NCI-H748 (cell line): ENCODE results near the gene BMPR1B.

Source experiments
- DNase-seq: peaks from one replicate; lab custom pipeline; 2025; ENCODE audit not compliant: unreplicated experiment; lab: John Stamatoyannopoulos, UW

Gene BMPR1B

GRCh38 chr4:95080969-95081368 is 323.2 kb downstream of the BMPR1B start:
- DNase-seq: no peak

DNA sequence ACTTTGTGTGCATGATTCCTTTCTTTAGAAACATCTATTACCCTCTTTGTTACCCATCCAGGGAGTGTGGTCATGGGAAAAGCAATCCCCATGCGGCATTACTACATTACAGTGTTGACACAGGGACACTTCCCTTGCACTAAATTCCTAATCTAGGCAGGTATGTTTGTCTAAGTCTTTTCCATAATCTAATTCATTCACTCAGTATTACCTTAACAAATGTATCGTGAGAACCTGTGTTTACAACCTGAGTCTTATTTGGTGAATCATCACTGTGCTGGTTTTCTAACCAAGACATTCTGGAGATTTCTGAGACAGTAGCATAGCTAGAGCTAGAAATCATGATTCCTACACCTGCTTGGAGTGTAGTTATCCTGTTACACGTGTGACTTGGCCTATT is 326.8 kb downstream of the BMPR1B start:
- DNase-seq: no peak

DNA sequence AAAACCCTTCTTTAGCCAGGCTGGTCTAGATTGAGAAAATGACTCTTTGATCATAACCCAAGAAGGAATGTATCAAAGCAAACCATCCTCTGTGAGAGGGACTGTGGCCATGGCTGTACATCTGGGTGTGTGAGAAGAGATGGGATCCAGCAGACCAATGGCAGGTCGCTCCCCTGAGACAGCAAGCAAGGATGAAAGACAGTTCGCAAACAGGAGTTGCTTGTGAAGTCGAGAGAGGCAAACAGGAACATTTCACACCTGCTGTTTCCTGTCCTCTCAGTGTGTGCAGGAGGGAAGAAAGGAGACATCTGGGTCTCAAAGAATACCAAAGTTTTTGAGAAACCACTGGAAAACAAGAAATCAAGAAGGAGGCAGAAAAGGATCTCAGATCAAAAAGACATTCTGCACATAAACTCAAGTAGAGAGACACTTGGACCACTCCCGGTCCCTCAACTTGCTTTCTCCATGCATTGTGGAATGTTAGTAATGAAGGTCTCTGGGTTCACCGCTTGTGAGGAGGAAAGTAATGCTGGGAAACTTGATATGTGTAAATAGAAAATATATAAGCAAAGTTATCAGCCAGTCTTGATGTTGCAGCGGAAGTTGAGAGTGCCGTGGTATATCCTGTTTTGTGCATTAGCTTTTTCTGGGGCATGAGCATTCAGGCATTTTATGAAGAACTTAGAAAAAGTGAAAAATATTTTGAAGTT is 327.5 kb downstream of the BMPR1B start:
- no peak for DNase-seq

DNA sequence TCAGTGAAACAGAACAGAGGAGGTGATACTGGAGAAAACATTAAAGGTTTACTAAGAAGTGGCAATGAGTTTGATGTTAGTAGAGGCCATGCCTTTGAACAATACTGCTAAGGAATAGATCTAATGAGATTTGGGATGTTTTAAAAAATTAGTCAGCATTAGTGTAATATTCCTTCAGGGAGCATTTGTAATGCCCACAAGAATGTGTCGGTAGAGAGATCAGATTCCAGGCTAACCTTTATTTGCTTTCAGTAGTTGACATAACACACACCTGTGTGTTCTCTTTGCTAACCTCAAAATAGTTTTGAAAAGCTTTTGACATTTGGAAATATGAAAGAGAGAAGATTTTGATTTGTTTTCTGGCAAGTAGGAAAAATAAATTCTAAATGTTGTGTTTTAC is 328.8 kb downstream of the BMPR1B start:
- no peak for DNase-seq

GRCh38 chr4:95087657-95088455 is 330.1 kb downstream of the BMPR1B start:
- no peak for DNase-seq

GRCh38 chr4:95091272-95091671 is 333.5 kb downstream of the BMPR1B start:
- DNase-seq: no peak

DNA sequence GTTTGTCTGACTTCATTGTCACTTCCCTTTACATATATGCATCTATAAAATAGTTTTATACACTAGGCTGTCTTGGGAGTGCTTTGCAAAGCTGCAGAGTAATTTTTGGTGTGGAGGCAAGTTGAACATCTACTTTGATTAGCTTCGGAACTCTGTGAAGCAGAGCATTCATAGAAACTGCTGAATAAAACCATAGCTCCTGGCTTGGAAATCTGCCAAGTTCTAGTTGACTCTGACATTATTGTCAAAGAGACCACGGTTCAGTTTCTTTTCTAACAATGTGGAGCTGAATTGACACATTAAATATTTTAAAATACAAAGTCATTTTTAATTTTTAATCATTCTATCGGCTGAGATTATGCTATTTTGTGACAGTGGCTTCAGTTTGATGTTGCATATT is 335.0 kb downstream of the BMPR1B start:
- DNase-seq: peak; percentile 85

- DNase-seq: peak; percentile 43
Measured at GRCh38 chr4:95093460-95093859, 335.7 kb downstream of the BMPR1B start.

DNA sequence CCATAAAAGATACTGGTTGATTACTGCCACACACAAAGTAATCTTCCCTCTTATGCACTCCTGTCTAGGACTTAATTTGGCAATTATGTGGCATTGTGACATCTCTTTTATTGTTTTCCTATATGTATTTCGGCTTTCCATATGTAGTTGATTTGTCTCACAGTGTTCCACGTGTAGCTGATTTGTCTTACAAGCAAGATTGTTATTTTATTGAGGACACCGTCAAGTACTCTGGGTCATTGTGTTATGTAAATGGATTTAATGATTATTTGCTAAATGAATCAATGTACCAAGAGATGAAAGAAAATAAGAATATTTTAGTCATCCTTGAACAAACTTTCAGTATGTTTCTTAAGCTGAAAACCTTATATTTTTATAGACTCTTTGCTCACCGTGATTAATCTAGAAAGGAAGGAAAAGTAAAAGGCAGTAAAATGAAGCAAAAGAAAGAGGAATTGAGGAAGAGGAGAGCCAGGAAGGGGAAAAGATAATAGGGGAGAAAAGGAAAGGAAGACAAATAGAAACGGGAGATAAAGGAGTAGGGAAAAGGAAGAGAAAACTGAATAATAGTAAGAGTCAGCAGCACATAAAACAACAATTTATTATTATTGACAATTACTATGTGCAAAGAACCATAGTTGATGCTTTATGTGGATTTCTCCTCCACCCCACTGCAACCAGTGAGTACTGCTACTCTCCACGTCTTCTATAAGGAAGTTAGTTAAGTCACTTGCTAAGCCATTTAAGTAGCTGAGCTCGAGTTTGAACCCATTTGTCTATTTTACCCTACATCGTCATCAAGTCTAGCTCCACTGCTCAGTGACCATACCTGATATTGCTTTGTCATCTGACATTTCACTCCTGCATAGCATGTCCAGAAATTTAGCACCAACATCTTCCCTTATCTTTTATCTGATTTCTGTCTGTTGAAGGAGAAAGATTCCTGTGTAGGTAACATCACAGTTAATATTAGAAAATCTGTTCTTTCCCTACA is 336.5 kb downstream of the BMPR1B start:
- peak; percentile 56 for DNase-seq

GRCh38 chr4:95095348-95095974 is 337.7 kb downstream of the BMPR1B start:
- peak; percentile 18 for DNase-seq

DNA sequence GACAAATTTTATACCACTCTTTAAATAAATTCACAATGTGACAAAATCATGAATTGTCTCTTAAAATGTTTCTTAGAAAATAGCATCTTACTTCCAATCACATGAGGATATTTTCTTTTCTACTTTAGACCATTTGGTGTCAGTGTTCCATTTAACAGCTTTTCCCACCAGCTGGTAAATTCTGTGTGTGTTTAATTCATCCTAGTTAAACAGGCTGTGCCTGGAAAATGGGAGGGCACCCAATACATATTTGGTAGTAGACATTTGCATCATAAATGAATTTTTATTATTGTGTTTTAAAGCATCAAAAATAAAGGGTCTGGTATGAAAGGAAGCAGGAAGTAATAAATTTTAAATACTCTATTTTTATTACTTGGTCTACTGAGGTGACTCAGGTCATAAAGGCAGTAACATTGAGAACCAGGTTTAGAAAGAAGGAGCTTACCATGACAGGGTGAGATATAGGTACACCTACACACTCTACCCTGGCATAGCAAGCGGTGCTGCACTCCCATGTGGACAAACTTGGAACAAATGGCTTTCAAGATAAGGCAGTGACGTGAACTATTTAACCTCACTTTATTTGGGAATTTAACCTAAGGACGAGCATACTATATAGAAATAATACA is 344.5 kb downstream of the BMPR1B start:
- DNase-seq: no peak

- DNase-seq: peak; percentile 3
Measured at GRCh38 chr4:95105112-95105511, 347.4 kb downstream of the BMPR1B start.

DNA sequence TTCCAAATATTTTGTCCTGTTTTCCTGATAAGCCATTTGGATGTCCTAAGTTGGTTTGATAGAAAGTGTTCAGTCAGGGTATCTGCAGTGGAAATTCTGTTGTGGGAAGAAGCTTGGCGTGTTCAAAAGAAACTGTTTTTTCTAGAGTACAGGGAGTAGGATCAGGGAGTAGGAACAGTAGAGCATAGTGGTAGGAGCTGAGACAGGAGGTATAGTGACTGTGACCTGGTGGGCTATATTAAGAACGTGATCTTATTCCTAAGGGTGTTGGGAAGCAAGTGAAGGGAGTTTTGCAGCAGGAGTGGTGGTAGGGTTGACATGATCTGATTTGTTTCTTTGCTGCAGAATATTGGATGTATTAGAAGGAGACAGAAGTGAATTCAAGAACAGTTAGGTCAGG is 348.2 kb downstream of the BMPR1B start:
- DNase-seq: no peak

GRCh38 chr4:95106408-95106928 is 348.7 kb downstream of the BMPR1B start:
- DNase-seq: no peak

GRCh38 chr4:95107004-95107403 is 349.2 kb downstream of the BMPR1B start:
- DNase-seq: no peak

DNA sequence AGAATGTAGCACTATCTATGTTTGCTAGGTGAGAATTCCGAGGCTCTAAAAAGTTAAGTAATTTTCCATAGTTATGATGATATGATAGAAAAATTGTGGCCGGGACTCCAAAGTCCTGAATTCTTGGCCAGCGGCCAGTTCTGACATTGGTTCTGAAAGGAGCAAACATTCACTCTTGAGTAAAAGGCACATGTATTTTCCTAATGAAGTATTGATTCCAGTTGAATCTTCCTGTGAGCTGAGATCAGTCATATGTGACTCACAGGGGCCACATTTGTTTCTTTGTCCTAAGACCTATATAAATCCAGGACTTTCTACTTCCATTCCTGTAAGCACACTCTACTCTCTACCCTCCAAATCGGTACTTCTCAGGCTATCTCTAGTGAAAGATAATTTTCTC is 349.9 kb downstream of the BMPR1B start:
- no peak for DNase-seq

- DNase-seq: no peak
Measured at GRCh38 chr4:95108883-95109421, 351.2 kb downstream of the BMPR1B start.

DNA sequence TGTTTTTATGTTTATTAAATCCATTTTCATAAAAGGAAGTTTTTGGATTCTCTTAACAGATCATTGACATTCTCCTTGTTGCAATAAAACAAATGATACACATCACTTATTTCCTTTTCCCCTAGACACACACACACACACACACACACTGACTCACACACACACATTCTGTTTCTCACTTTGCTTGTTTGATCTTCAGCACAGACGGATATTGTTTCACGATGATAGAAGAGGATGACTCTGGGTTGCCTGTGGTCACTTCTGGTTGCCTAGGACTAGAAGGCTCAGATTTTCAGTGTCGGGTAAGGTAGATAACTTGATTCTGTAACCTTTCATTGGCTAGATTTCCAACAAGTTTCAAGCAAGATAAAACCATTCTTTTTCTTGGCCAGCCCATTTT is 356.8 kb downstream of the BMPR1B start:
- DNase-seq: no peak

- DNase-seq: peak; percentile 25
Measured at GRCh38 chr4:95118497-95118896, 360.7 kb downstream of the BMPR1B start.

GRCh38 chr4:95120456-95120855 is 362.7 kb downstream of the BMPR1B start:
- DNase-seq: no peak
